Thyroid gland (tissue), 4 donors: Measurements from ENCODE around the gene SPTBN1. TPM values are rescaled to one million over a fixed set of nuclear protein-coding genes. Genes with fewer than 3 reads are reported as not detected.

Source experiments
- DNase-seq, 2 donors: peaks; one replicate each; pipeline ENCODE4 v3.0.0-alpha.2; 2019
- H3K27ac ChIP-seq, 3 donors: fragments of 200-600 bp; sonication (generic); 1 replicate in 2 of 3; 2 replicates in 1 of 3; pipeline ENCODE4 v1.5.1; 2016 to 2019; ENCODE audit warnings: mild to moderate bottlenecking in 1 of 3, moderate library complexity in 1 of 3
- H3K27me3 ChIP-seq: fragments of 200-600 bp; sonication (generic); one replicate; pipeline ENCODE4 v1.5.1; 2019
- H3K36me3 ChIP-seq, 2 donors: fragments of 200-600 bp; sonication (generic); one replicate each; pipeline ENCODE4 v1.5.1; 2016 to 2019
- H3K4me1 ChIP-seq, 2 donors: fragments of 200-600 bp; sonication (generic); one replicate each; pipeline ENCODE4 v1.5.1; 2017 to 2019
- H3K4me3 ChIP-seq, 3 donors: fragments of 200-600 bp; sonication (generic); replicated peaks in 1 of 3; 1 replicate in 2 of 3; 2 replicates in 1 of 3; pipeline ENCODE4 v1.5.1; 2016; ENCODE audit warnings: mild to moderate bottlenecking in 1 of 3
- H3K9me3 ChIP-seq: fragments of 200-600 bp; sonication (generic); one replicate; pipeline ENCODE4 v1.5.1; 2017
- CTCF ChIP-seq, 6 experiments: fragments of 200-600 bp in 3 of 6; fragments of 450-650 bp in 3 of 6; sonication (generic) in 3 of 6; IDR thresholded peaks; one replicate each; pipeline ENCODE4 v1.5.1; 2016 to 2019; ENCODE audit warnings: antibody characterized with exemption in 6 of 6, mild to moderate bottlenecking in 2 of 6, inconsistent platforms in 1 of 6, moderate library complexity in 1 of 6
- POLR2A ChIP-seq, 2 donors: fragments of 450-650 bp; IDR thresholded peaks; one replicate each; pipeline ENCODE4 v1.6.1; 2017; ENCODE audit warnings: antibody characterized with exemption in 2 of 2, mild to moderate bottlenecking in 2 of 2, moderate library complexity in 1 of 2
- WGBS, 2 donors: methylation state at CpG; one replicate each; pipeline ENCODE4 v1.1.5; 2017; 5-methylcytosine and 5-hydroxymethylcytosine counted together
- intact Hi-C: fragments of 100-400 bp; cut with DNase I; formaldehyde crosslinking; loops from one replicate; pipeline ENCODE4 v1.15.1; 2023
- total RNA-seq, 4 donors: library from RNA; depleted of rRNA; stranded (reverse); fragments of >200 nt; gene quantifications; one replicate each; pipeline ENCODE4 v1.2.3, GENCODE V29; 2016

SPTBN1 gene
- total RNA-seq, 4 donors from 2014 or later: 381 to 513 (median 419) TPM

GRCh38 chr2:54428108-54428831 is 27.9 kb upstream of the SPTBN1 start:
- H3K36me3 ChIP-seq: no peaks in the 10 kb centered on the region
- H3K4me1 ChIP-seq: peaks cover 40 to 54% of the 10 kb centered on the region in 2 donors
- H3K9me3 ChIP-seq: no peaks in the 10 kb centered on the region
- intact Hi-C loops: no loop called here
- DNase-seq: peak; percentile 44 to 48
- no peak overlapping the region for H3K4me3 ChIP-seq
- H3K27me3 ChIP-seq: no peaks in the 10 kb centered on the region
- TF ChIP-seq CTCF (IDR thresholded peaks at IDR 0.05): no peak
- TF ChIP-seq POLR2A (IDR thresholded peaks at IDR 0.05): no peak
- WGBS, 2 donors: 11 to 21% methylated on average over 3 of the region's 3 CpGs
- peak overlapping the region; percentile 50 to 81 (median 61) for H3K27ac ChIP-seq

GRCh38 chr2:54429054-54429453 is 27.1 kb upstream of the SPTBN1 start:
- no peak overlapping the region for H3K4me3 ChIP-seq

GRCh38 chr2:54429811-54430551 is 26.1 kb upstream of the SPTBN1 start:
- no peaks in the 10 kb centered on the region for H3K27me3 ChIP-seq
- peak overlapping the region; percentile 61 to 81 (median 77) for H3K27ac ChIP-seq
- H3K4me1 ChIP-seq: peaks cover 40 to 51% of the 10 kb centered on the region in 2 donors
- H3K9me3 ChIP-seq: no peaks in the 10 kb centered on the region
- H3K36me3 ChIP-seq: no peaks in the 10 kb centered on the region
- DNase-seq: no peak
- no peak for TF ChIP-seq CTCF (IDR thresholded peaks at IDR 0.05)
- TF ChIP-seq POLR2A (IDR thresholded peaks at IDR 0.05): no peak
- intact Hi-C loops: no loop called here
- no peak overlapping the region for H3K4me3 ChIP-seq
- WGBS, 2 donors: 73 to 84% methylated on average over 13 of the region's 13 CpGs

More at GRCh38 chr2:54429054-54429453, 27.1 kb upstream of the SPTBN1 start:
- peak overlapping the region; percentile 61 to 81 (median 77) for H3K27ac ChIP-seq
- H3K36me3 ChIP-seq: no peaks in the 10 kb centered on the region
- TF ChIP-seq POLR2A (IDR thresholded peaks at IDR 0.05): no peak
- TF ChIP-seq CTCF (IDR thresholded peaks at IDR 0.05): no peak
- DNase-seq: no peak
- H3K9me3 ChIP-seq: no peaks in the 10 kb centered on the region
- 64 to 68% methylated on average over 5 of the region's 5 CpGs for WGBS, 2 donors
- peaks cover 40 to 51% of the 10 kb centered on the region in 2 donors for H3K4me1 ChIP-seq
- intact Hi-C loops: no loop called here
- no peaks in the 10 kb centered on the region for H3K27me3 ChIP-seq

- 64 to 80% methylated on average over 5 of the region's 5 CpGs for WGBS, 2 donors
- Histone ChIP-seq H3K4me3 (no peak overlapping the region), H3K36me3 (no peaks in the 10 kb centered on the region), H3K27ac (peak overlapping the region; percentile 72 to 81 (median 77)), H3K27me3 (no peaks in the 10 kb centered on the region), H3K4me1 (peaks cover 40 to 51% of the 10 kb centered on the region in 2 donors), H3K9me3 (no peaks in the 10 kb centered on the region)
- no peak for DNase-seq
- TF ChIP-seq POLR2A (IDR thresholded peaks at IDR 0.05) (no peak), CTCF (IDR thresholded peaks at IDR 0.05) (no peak)
- intact Hi-C loops: no loop called here
Observed at GRCh38 chr2:54430649-54431048, 25.5 kb upstream of the SPTBN1 start.
